Measurements from ENCODE around the gene TMEM40.
A peak's percentile ranks its signal among the peaks of the same experiment; 100 is the strongest.
"Not testable (repeated sequence)": the region's sequence is repeated elsewhere in the genome, so short reads cannot be mapped to it uniquely, and the experiment has no call there.

Gene TMEM40
- 0 reads per million in 4 donors for total RNA-seq

- DNase-seq: no peak
These were observed at the start of gene TMEM40 for GRCh38 chr3:12759097-12759679. TSS of gene TMEM40 (minus strand) at chr3:12759259. CDS start at chr3:12749832, 9,427 bp downstream.

GRCh38 chr3:12808587-12808986 is 49.5 kb upstream of the TMEM40 start:
- no peak for DNase-seq

DNA sequence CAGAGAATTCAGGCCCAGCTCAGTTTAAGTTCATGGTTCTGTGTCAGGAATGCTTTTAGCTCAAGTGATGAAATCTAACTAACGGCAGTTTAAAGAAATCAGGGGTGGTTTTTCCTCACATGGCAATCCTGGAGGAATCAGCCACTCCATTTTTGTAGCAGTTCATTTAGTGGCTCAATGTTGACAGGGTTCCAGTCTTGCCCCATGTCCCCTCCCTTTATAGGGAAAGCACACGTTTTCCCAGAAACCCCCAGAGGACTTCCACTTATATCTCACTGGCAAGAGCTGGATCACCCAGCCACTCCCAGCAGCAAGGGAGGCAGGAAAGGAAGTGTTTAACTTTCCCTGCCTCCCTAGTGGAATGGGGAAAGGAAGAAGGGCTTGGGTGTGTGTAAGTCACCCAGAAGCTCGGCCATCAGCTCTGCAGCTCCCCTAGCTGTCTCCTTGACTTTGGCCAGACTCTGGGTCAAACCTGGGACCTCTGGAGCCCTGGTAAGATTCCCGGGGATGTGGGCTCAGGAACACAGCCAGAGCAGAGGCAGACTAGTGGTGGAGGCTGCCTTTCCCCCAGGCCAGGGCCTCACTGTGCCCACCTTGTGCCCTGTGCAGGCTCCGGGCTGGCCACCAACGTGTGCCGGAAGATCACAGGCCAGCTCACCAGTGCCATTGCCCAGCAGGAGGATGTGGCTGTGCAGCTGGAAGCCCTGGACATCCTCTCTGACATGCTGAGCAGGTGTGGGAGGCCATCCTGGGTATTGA is 48.7 kb upstream of the TMEM40 start:
- DNase-seq: no peak

GRCh38 chr3:12807066-12807465 is 48.0 kb upstream of the TMEM40 start:
- no peak for DNase-seq

DNA sequence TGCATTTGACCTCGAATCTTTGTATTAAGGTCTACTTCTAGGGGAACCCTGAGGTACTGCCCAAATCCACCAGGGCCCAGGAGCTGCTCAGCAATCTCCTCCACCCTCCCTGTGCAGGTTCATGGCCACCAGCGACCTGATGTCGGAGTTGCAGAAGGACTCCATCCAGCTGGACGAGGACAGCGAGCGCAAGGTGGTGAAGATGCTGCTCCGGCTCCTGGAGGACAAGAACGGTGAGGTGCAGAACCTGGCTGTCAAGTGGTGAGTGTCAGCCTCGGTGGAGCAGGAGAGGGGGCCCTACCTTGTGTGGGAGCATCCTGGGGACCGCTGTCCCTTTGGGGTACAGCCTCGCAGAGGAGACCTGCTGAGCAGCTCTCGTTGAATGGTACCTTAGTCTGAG is 44.3 kb upstream of the TMEM40 start:
- DNase-seq: no peak

GRCh38 chr3:12799525-12800440 is 40.7 kb upstream of the TMEM40 start:
- no peak for DNase-seq

- DNase-seq: no peak
These were observed 39.6 kb upstream of the TMEM40 start for GRCh38 chr3:12798559-12799179.

DNA sequence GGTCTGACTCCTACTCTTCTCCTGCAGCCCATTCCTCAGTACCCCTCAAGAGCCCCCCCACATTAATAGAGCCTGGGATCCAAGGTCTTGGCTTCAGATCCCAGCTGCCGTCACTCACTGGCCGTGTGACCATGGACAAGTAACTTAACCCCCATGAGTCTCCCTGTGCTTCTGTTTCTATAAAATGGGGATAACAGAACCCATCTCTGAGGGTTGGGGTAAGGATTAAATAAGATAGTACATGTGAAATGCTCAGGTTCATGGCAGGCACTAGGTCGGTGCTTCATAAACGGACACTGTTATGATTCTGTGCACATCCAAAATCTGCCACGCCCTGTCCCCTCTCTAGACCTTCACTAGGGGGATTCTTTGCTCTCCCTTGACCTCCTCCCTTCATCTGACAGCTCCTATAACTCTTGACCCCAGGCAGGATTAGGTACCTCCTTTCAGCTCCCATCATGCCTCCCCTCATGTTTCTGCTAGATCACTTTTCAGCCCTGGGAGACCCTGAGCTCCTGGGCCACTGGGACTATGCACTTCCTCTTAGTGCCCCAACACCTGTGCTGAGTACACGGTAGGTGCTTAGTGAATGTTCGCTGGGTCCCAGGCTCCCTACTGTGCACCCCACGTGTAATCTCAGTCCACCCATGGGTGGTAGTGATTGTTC is 39.0 kb upstream of the TMEM40 start:
- DNase-seq: no peak

DNA sequence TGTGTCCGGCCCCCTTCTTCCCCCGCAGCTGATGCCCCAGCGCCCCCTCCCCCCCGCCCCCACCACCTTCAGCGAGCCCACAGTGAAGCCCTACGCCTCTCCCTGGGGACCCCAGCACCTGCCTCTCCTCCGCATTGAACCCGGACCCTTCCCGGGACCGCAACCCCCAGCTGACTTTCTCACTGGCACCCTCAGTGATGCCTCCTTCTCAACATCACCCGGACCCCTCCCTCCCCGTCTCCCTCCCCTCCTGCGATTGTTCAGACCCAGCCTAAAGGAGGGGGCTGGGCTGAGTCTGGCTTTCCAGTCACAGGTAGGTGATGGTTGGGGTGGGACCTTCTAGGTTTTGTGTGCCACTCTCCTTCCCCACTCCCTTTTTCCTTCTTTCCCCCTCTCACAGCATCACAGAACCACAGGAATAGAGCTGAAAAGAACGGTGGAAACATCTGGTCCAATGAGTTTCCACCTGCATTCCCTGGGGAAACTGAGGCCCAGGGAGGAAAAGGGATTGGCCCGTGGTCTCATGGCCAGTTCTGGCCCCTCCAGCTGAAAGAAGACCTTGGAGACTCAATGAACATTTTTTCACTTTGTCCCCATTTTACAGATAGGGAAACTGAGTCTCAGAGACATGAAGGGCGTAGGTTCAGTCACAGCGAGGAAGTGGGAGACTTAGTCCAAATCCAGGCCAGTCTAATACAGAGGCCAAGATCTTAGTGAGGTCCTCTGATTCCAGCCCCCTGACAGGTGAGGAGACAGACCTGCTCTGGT is 38.2 kb upstream of the TMEM40 start:
- DNase-seq: no peak

- DNase-seq: peak in 3 of 5 donors; percentile 15 to 31 (median 28)
These were observed 37.4 kb upstream of the TMEM40 start, which contains the start of gene CAND2 for GRCh38 chr3:12796171-12797123. TSS of gene CAND2 (plus strand) at chr3:12796680. CDS start at chr3:12796721, 41 bp downstream.

DNA sequence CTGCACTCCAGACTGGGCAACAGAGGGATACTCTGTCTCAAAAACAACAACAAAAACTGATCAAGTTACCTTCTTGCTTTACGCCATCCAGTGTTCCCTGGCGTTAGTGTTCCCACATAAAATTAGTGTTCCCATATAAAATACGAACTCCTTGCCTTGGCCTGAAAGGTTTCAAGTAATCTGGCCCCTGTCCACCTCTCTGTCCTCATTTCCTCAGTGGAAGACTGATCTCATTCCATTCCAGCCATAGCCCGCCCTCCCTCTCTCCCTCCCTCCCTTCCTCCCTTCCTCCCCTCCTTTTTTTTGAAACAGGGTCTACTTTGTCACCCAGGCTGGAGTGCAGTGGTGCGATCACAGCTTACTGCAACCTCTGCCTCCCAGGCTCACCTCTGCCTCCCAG is 34.6 kb upstream of the TMEM40 start:
- DNase-seq: no peak

GRCh38 chr3:12791430-12791829 is 32.4 kb upstream of the TMEM40 start:
- no peak for DNase-seq

GRCh38 chr3:12787967-12788690 is 29.1 kb upstream of the TMEM40 start:
- not testable (repeated sequence) for DNase-seq

DNA sequence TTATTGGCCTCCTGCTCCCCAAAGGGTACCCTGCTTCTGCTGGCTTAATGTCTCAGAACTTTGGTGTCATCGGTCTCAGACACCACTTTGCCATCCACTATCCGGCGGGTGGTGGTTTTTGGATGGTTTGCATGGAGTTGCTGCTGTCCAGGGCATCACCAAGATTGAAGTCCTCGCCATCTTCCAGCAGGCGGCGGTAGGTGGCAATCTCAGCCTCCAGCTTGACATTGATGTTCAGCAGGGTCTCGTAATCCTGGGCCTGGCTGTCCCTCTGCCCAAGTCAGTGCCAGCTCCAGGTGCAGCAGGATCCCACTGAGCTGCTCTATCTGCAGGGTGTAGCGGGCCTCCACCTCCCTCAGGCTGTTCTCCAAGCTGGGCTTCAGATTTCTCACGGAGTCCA is 28.3 kb upstream of the TMEM40 start:
- DNase-seq: peak in 2 of 5 donors; percentile 28 to 52

- no peak for DNase-seq
These were observed 26.0 kb upstream of the TMEM40 start for GRCh38 chr3:12785096-12785495.

DNA sequence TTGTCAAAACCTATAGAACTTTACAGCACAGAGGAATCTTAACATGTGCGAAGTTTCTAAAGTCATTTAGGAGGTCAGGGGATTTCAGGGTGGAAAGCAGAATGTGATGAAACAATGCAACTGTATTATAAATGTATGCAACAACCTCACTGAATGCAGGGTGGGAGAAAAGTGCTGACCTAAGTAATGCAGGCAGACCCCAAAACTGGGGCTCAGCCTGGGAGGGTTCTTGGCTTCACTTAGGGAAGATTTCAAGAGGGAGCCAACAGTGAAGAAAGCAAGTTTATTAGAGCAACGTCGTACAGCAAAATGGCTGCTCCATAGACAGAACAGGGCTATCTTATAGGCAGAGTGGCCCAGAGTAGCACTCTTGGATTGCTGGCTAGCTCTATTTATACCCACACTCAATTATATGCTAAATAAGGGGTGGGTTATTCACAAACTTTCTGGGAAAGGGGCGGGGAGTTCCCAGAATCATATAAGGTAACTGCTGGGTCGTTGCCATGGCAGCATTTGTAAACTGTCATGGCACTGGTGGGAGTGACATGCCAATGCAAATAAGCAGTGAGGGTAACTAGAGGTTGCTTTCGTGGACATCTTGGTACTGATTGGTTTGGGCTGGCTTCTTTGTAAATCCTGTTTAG is 23.2 kb upstream of the TMEM40 start:
- no peak for DNase-seq

DNA sequence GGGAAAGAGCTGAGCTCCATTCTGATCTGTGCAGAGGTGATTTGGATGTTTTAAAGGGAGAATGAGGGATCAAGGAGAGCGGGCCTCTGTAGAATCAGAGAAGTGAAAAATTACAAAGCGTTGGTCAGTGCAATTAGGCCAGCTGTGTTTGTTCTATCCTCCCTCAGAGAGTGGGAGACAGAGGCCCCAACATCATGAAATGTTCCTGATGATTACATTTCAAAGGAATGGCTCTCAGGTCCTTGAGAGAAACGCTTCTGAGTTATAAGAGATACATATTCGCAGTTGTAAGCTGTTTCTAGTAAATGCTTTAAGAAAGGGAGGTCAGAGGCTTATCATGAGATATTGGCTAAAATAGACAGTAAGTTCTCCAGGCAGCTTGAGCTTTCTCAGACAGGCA is 21.7 kb upstream of the TMEM40 start:
- no peak for DNase-seq

DNA sequence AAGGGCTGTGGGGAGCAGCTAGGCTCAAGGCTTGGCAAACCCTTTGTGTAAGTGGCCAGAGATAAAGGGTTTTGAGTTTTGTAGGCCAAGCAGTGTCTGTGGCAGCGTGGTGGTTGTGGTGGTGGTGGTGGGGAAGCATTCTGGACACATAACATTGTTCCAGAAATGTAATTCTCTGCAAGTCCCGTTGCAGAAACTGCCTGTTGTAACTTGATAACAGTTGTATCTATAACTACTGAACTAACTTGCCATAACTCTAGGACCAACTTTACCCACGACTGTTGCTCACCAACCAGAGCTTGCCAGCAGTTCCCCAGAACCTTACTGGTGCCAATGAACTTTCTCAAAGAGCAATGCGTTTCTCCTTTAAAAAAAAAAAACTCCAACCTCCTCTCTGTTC is 18.1 kb upstream of the TMEM40 start:
- no peak for DNase-seq

DNA sequence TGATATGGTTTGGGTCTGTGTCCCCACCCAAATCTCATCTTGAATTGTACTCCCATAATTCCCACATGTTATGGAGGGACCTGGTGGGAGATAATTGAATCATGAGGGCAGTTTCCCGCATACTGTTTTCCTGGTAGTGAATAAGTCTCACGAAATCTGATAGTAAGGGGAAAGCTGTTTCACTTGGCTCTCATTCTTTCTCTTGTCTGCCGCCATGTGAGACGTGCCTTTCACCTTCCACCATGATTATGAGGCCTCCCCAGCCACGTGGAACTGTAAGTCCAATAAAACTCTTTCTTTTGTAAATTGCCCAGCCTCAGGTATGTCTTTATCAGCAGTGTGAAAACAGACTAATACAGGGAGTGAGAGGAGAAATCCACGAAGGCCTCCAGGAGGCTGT is 16.9 kb upstream of the TMEM40 start:
- DNase-seq: not testable (repeated sequence)

Data from T-helper 1 cell (primary cell).